DND-41 (cell line): ENCODE measurements around the gene SCP2D1.

ENCODE experiments used
- ATAC-seq: fragments of 200-7000 bp; cut with Tn5 transposase; 3 replicates; pipeline ENCODE4 v1.9.1; 2021; ENCODE audit warnings: low read depth; ENCODE audit not compliant: insufficient read depth
- DNase-seq: peaks from one replicate; pipeline ENCODE4 v3.0.0-alpha.2; 2020
- H2AFZ ChIP-seq: 2 replicates; pipeline ENCODE4 v1.6.0; 2012; ENCODE audit warnings: low read depth, low read length
- H3K27ac ChIP-seq: 2 replicates; pipeline ENCODE4 v1.5.1; 2012; ENCODE audit warnings: low read length, inconsistent platforms
- H3K27me3 ChIP-seq: fragments of 200-600 bp; sonication (generic); 2 replicates; pipeline ENCODE4 v1.6.0; 2012; ENCODE audit warnings: low read length, mild to moderate bottlenecking, inconsistent platforms; ENCODE audit not compliant: insufficient read depth, poor library complexity
- H3K36me3 ChIP-seq: 2 replicates; pipeline ENCODE4 v1.5.1; 2012; ENCODE audit warnings: low read length, inconsistent platforms; ENCODE audit not compliant: insufficient read depth
- H3K4me1 ChIP-seq: 2 replicates; pipeline ENCODE4 v1.5.1; 2012; ENCODE audit warnings: mild to moderate bottlenecking, low read length; ENCODE audit not compliant: insufficient read depth
- H3K4me2 ChIP-seq: 2 replicates; pipeline ENCODE4 v1.6.0; 2012; ENCODE audit warnings: mild to moderate bottlenecking, moderate library complexity, low read length, inconsistent platforms; ENCODE audit not compliant: insufficient read depth
- H3K4me3 ChIP-seq, 2 experiments: fragments of 200-600 bp in 1 of 2; shearing (Covaris generic) in 1 of 2; 2 replicates each; pipeline ENCODE4 v1.5.1; 2012 to 2016; ENCODE audit warnings: inconsistent platforms in 2 of 2, low read length in 2 of 2, mild to moderate bottlenecking in 2 of 2, low read depth in 1 of 2, moderate library complexity in 1 of 2
- H3K79me2 ChIP-seq: 2 replicates; pipeline ENCODE4 v1.6.0; 2012; ENCODE audit warnings: low read length, inconsistent platforms; ENCODE audit not compliant: insufficient read depth
- H3K9ac ChIP-seq: 2 replicates; pipeline ENCODE4 v1.6.0; 2012; ENCODE audit warnings: low read depth, mild to moderate bottlenecking, inconsistent platforms, low read length, moderate library complexity
- H3K9me3 ChIP-seq: 2 replicates; pipeline ENCODE4 v1.5.1; 2012; ENCODE audit warnings: low read length, moderate library complexity, mild to moderate bottlenecking, inconsistent platforms; ENCODE audit not compliant: insufficient read depth, severe bottlenecking
- H4K20me1 ChIP-seq: 2 replicates; pipeline ENCODE4 v1.6.0; 2012; ENCODE audit warnings: low read length; ENCODE audit not compliant: insufficient read depth
- CTCF ChIP-seq: IDR thresholded peaks from 2 replicates; pipeline ENCODE4 v1.5.1; 2012; ENCODE audit warnings: borderline replicate concordance, low read length, moderate library complexity, mild to moderate bottlenecking; ENCODE audit not compliant: poor library complexity, severe bottlenecking; ENCODE audit errors: extremely low read depth
- EZH2 ChIP-seq: IDR thresholded peaks from 3 replicates; pipeline ENCODE4 v1.6.1; 2012; ENCODE audit warnings: borderline replicate concordance, low read depth, mild to moderate bottlenecking, moderate library complexity, low read length, inconsistent platforms; ENCODE audit not compliant: severe bottlenecking

SCP2D1 gene

GRCh38 chr20:18815194-18815942 is 1.8 kb downstream of the SCP2D1 start:
- Histone ChIP-seq H4K20me1 (no peaks in the 10 kb centered on the region), H3K27ac (no peak overlapping the region), H3K4me2 (no peak overlapping the region), H3K27me3 (peaks cover 5% of the 10 kb centered on the region), H3K9ac (no peak overlapping the region), H3K4me1 (no peaks in the 10 kb centered on the region), H3K36me3 (no peaks in the 10 kb centered on the region), H3K79me2 (no peaks in the 10 kb centered on the region), H3K4me3 (no peak overlapping the region), H2AFZ (no peak overlapping the region), H3K9me3 (no peaks in the 10 kb centered on the region)
- ATAC-seq, result no peak
- DNase-seq, result no peak
- no peak for TF ChIP-seq CTCF
- no peak for TF ChIP-seq EZH2

DNA sequence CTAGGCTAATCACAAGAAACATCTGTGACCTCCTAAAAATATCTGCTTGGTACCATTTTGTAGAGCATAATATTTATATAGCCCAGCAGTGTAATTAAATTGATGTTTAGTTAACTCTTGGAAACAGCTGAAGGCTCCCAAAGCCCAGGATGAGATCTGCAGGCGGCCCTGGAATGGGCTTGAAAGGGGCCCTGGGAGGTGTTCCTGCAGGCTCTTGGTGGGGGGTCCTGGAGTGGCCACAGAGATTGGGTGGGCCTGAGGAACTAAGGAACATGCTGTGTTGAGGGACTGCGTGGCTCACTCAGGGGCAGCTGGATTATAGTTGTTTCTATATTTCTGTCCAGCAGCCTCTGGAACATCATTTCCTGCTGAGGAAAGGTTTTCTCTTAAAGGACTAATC is 9.2 kb downstream of the SCP2D1 start:
- Histone ChIP-seq H3K36me3 (no peaks in the 10 kb centered on the region), H3K27me3 (no peaks in the 10 kb centered on the region), H3K9me3 (no peaks in the 10 kb centered on the region), H3K27ac (no peak overlapping the region), H3K79me2 (no peaks in the 10 kb centered on the region), H3K9ac (no peak overlapping the region), H3K4me1 (no peaks in the 10 kb centered on the region), H3K4me3 (no peak overlapping the region), H3K4me2 (no peak overlapping the region), H4K20me1 (no peaks in the 10 kb centered on the region), H2AFZ (no peak overlapping the region)
- TF ChIP-seq CTCF (no peak), EZH2 (no peak)
- ATAC-seq, result no peak
- DNase-seq, result no peak

GRCh38 chr20:18831830-18832499 is 18.4 kb downstream of the SCP2D1 start:
- H3K9me3 ChIP-seq, result no peaks in the 10 kb centered on the region
- ATAC-seq (no peak), DNase-seq (no peak)
- no peaks in the 10 kb centered on the region for H3K36me3 ChIP-seq
- TF ChIP-seq CTCF (no peak), EZH2 (no peak)
- H3K4me1 ChIP-seq, result no peaks in the 10 kb centered on the region
- H3K79me2 ChIP-seq, result no peaks in the 10 kb centered on the region
- H3K27me3 ChIP-seq, result no peaks in the 10 kb centered on the region
- no peak overlapping the region for H2AFZ ChIP-seq
- H3K27ac ChIP-seq, result no peak overlapping the region
- no peak overlapping the region for H3K4me3 ChIP-seq
- no peak overlapping the region for H3K9ac ChIP-seq
- no peaks in the 10 kb centered on the region for H4K20me1 ChIP-seq
- no peak overlapping the region for H3K4me2 ChIP-seq
